Suprapubic skin (tissue), 4 donors: ENCODE data around the gene SEZ6L.

Experiments
- EP300 ChIP-seq: sonication (generic); formaldehyde crosslinking; IDR thresholded peaks from one replicate; pipeline ENCODE4 v1.6.1; 2017; ENCODE audit warnings: antibody characterized with exemption
- POLR2A ChIP-seq, 2 donors: fragments of 450-650 bp; IDR thresholded peaks; one replicate each; pipeline ENCODE4 v1.6.1; 2017; ENCODE audit warnings: antibody characterized with exemption in 2 of 2, mild to moderate bottlenecking in 2 of 2, moderate library complexity in 2 of 2
- POLR2AphosphoS5 ChIP-seq, 3 donors: sonication (generic); formaldehyde crosslinking; IDR thresholded peaks; one replicate each; pipeline ENCODE4 v1.6.1; 2017; ENCODE audit warnings: antibody characterized with exemption in 3 of 3
- TF ChIP-seq, protein P1 (sequence below), 2 donors: fragments of 200-600 bp in 1 of 2; fragments of 450-650 bp in 1 of 2; sonication (generic) in 1 of 2; IDR thresholded peaks; one replicate each; pipeline ENCODE4 v1.5.1; 2016 to 2019; ENCODE audit warnings: antibody characterized with exemption in 2 of 2, mild to moderate bottlenecking in 1 of 2, moderate library complexity in 1 of 2

DNA sequence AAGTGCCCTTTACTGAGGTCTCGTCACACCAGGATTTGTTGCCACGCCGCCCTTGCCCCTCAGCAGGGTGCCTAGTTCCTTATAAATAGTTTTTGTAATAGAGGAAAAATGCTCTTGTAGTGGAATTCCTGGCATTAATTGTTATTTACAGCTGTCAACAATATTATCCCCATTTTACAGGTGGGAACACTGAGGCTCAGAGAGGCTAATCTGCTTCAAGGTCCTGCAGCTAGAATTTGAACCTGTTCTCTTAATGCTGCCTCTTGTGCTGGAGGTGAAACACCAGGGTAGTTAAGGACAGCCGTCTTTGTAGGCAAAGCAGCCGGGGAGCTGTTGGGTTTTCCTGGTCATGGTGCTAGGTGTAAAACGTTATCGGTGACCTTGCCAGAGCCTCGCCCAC is 159.0 kb downstream of the SEZ6L start:
- TF ChIP-seq, protein P1, sequence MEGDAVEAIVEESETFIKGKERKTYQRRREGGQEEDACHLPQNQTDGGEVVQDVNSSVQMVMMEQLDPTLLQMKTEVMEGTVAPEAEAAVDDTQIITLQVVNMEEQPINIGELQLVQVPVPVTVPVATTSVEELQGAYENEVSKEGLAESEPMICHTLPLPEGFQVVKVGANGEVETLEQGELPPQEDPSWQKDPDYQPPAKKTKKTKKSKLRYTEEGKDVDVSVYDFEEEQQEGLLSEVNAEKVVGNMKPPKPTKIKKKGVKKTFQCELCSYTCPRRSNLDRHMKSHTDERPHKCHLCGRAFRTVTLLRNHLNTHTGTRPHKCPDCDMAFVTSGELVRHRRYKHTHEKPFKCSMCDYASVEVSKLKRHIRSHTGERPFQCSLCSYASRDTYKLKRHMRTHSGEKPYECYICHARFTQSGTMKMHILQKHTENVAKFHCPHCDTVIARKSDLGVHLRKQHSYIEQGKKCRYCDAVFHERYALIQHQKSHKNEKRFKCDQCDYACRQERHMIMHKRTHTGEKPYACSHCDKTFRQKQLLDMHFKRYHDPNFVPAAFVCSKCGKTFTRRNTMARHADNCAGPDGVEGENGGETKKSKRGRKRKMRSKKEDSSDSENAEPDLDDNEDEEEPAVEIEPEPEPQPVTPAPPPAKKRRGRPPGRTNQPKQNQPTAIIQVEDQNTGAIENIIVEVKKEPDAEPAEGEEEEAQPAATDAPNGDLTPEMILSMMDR (IDR thresholded peaks at IDR 0.05): no peak
- TF ChIP-seq EP300 (no peak), POLR2A (IDR thresholded peaks at IDR 0.05) (no peak), POLR2AphosphoS5 (IDR thresholded peaks at IDR 0.05) (no peak)
